ENCODE results near the gene MCM3.
A peak's percentile ranks its signal among the peaks of the same experiment; 100 is the strongest.

MCM3 gene

GRCh38 chr6:52245425-52245824, 39.1 kb downstream of the MCM3 start:
- no peaks in the 10 kb centered on the region for H3K36me3 Mint-ChIP-seq (ENCODE audit: low read depth)
- H3K4me1 Mint-ChIP-seq (ENCODE audit: low read depth), result peaks cover 3% of the 10 kb centered on the region
- H3K27me3 Mint-ChIP-seq, result peaks cover 48% of the 10 kb centered on the region
- H3K4me3 Mint-ChIP-seq, result no peak overlapping the region
- no peak overlapping the region for H3K27ac Mint-ChIP-seq
- H3K9me3 Mint-ChIP-seq, result no peaks in the 10 kb centered on the region

- Mint-ChIP-seq H3K4me3 (no peak within 1 kb of the TSS), H3K36me3 (ENCODE audit: low read depth) (no peaks in the 10 kb centered on the region), H3K4me1 (ENCODE audit: low read depth) (no peaks in the 10 kb centered on the region), H3K27me3 (peaks cover 47% of the 10 kb centered on the region), H3K9me3 (no peaks in the 10 kb centered on the region), H3K27ac (no peak within 1 kb of the TSS)
These were observed 40.1 kb downstream of the MCM3 start, which contains the start of gene IL17F for GRCh38 chr6:52244400-52244799. Gene IL17F, minus strand, starts transcription at chr6:52244500. Its CDS starts 71 bp downstream, at chr6:52244429.

- no peaks in the 10 kb centered on the region for H3K36me3 Mint-ChIP-seq (ENCODE audit: low read depth)
- H3K4me1 Mint-ChIP-seq (ENCODE audit: low read depth), result no peaks in the 10 kb centered on the region
- H3K27me3 Mint-ChIP-seq, result peaks cover 37% of the 10 kb centered on the region
- H3K27ac Mint-ChIP-seq, result no peak overlapping the region
- no peak overlapping the region for H3K4me3 Mint-ChIP-seq
- no peaks in the 10 kb centered on the region for H3K9me3 Mint-ChIP-seq
These were observed 41.2 kb downstream of the MCM3 start for GRCh38 chr6:52243282-52243893.

- Mint-ChIP-seq H3K36me3 (ENCODE audit: low read depth) (no peaks in the 10 kb centered on the region), H3K9me3 (no peaks in the 10 kb centered on the region), H3K27me3 (peaks cover 35% of the 10 kb centered on the region), H3K4me3 (no peak overlapping the region), H3K27ac (no peak overlapping the region), H3K4me1 (ENCODE audit: low read depth) (no peaks in the 10 kb centered on the region)
These were observed 42.7 kb downstream of the MCM3 start for GRCh38 chr6:52241819-52242218.

GRCh38 chr6:52233975-52234823, 50.3 kb downstream of the MCM3 start:
- Mint-ChIP-seq H3K27me3 (peaks cover 61% of the 10 kb centered on the region), H3K4me1 (ENCODE audit: low read depth) (peaks cover 23% of the 10 kb centered on the region), H3K4me3 (no peak overlapping the region), H3K36me3 (ENCODE audit: low read depth) (no peaks in the 10 kb centered on the region), H3K27ac (no peak overlapping the region), H3K9me3 (no peaks in the 10 kb centered on the region)

- H3K4me1 Mint-ChIP-seq (ENCODE audit: low read depth), result peaks cover 30% of the 10 kb centered on the region
- no peak overlapping the region for H3K27ac Mint-ChIP-seq
- H3K27me3 Mint-ChIP-seq, result peaks cover 61% of the 10 kb centered on the region
- H3K4me3 Mint-ChIP-seq, result no peak overlapping the region
- H3K36me3 Mint-ChIP-seq (ENCODE audit: low read depth), result no peaks in the 10 kb centered on the region
- H3K9me3 Mint-ChIP-seq, result no peaks in the 10 kb centered on the region
These were observed 51.5 kb downstream of the MCM3 start for GRCh38 chr6:52233005-52233404.

- Mint-ChIP-seq H3K4me3 (no peak overlapping the region), H3K9me3 (no peaks in the 10 kb centered on the region), H3K36me3 (ENCODE audit: low read depth) (no peaks in the 10 kb centered on the region), H3K27me3 (peaks cover 49% of the 10 kb centered on the region), H3K27ac (peak overlapping the region; percentile 72), H3K4me1 (ENCODE audit: low read depth) (peaks cover 43% of the 10 kb centered on the region)
These were observed 53.0 kb downstream of the MCM3 start for GRCh38 chr6:52231406-52232127.

- H3K4me3 Mint-ChIP-seq, result no peak overlapping the region
- H3K27me3 Mint-ChIP-seq, result peaks cover 44% of the 10 kb centered on the region
- H3K27ac Mint-ChIP-seq, result no peak overlapping the region
- no peaks in the 10 kb centered on the region for H3K36me3 Mint-ChIP-seq (ENCODE audit: low read depth)
- peaks cover 43% of the 10 kb centered on the region for H3K4me1 Mint-ChIP-seq (ENCODE audit: low read depth)
- H3K9me3 Mint-ChIP-seq, result no peaks in the 10 kb centered on the region
These were observed 53.9 kb downstream of the MCM3 start for GRCh38 chr6:52230685-52231084.

GRCh38 chr6:52227495-52227894, 57.0 kb downstream of the MCM3 start:
- Mint-ChIP-seq H3K27me3 (peaks cover 54% of the 10 kb centered on the region), H3K4me3 (no peak overlapping the region), H3K4me1 (ENCODE audit: low read depth) (peaks cover 38% of the 10 kb centered on the region), H3K36me3 (ENCODE audit: low read depth) (no peaks in the 10 kb centered on the region), H3K27ac (peak overlapping the region; percentile 18), H3K9me3 (no peaks in the 10 kb centered on the region)

- H3K4me1 Mint-ChIP-seq (ENCODE audit: low read depth), result peaks cover 16% of the 10 kb centered on the region
- H3K36me3 Mint-ChIP-seq (ENCODE audit: low read depth), result no peaks in the 10 kb centered on the region
- peak overlapping the region; percentile 39 for H3K4me3 Mint-ChIP-seq
- no peaks in the 10 kb centered on the region for H3K9me3 Mint-ChIP-seq
- peaks cover 62% of the 10 kb centered on the region for H3K27me3 Mint-ChIP-seq
- peak overlapping the region; percentile 70 for H3K27ac Mint-ChIP-seq
These were observed 63.2 kb downstream of the MCM3 start for GRCh38 chr6:52221302-52221701.

- Mint-ChIP-seq H3K9me3 (no peaks in the 10 kb centered on the region), H3K4me1 (ENCODE audit: low read depth) (peaks cover 20% of the 10 kb centered on the region), H3K27ac (no peak overlapping the region), H3K27me3 (peaks cover 37% of the 10 kb centered on the region), H3K4me3 (no peak overlapping the region), H3K36me3 (ENCODE audit: low read depth) (no peaks in the 10 kb centered on the region)
These were observed 66.8 kb downstream of the MCM3 start for GRCh38 chr6:52217761-52218160.

- Mint-ChIP-seq H3K36me3 (ENCODE audit: low read depth) (no peaks in the 10 kb centered on the region), H3K27ac (no peak overlapping the region), H3K27me3 (peaks cover 39% of the 10 kb centered on the region), H3K9me3 (no peaks in the 10 kb centered on the region), H3K4me3 (no peak overlapping the region), H3K4me1 (ENCODE audit: low read depth) (peaks cover 22% of the 10 kb centered on the region)
These were observed 67.5 kb downstream of the MCM3 start for GRCh38 chr6:52216932-52217575.

- H3K27me3 Mint-ChIP-seq, result peaks cover 42% of the 10 kb centered on the region
- H3K4me3 Mint-ChIP-seq, result no peak overlapping the region
- H3K4me1 Mint-ChIP-seq (ENCODE audit: low read depth), result peaks cover 14% of the 10 kb centered on the region
- H3K9me3 Mint-ChIP-seq, result no peaks in the 10 kb centered on the region
- no peaks in the 10 kb centered on the region for H3K36me3 Mint-ChIP-seq (ENCODE audit: low read depth)
- H3K27ac Mint-ChIP-seq, result no peak overlapping the region
These were observed 68.8 kb downstream of the MCM3 start for GRCh38 chr6:52215787-52216186.
